GM23248 (cell line): ENCODE measurements around the gene HSF5.

ENCODE experiments used
- EZH2 ChIP-seq: fragments of 200-600 bp; sonication (generic); IDR thresholded peaks from 2 replicates; pipeline ENCODE4 v1.6.1; 2018; ENCODE audit warnings: antibody characterized with exemption, mild to moderate bottlenecking; ENCODE audit not compliant: insufficient read depth, poor library complexity, severe bottlenecking
- EZH2phosphoT487 ChIP-seq: fragments of 200-600 bp; sonication (generic); IDR thresholded peaks from 2 replicates; pipeline ENCODE4 v1.6.1; 2018; ENCODE audit warnings: antibody characterized with exemption, moderate library complexity, mild to moderate bottlenecking, low read depth; ENCODE audit not compliant: insufficient read depth

- TF ChIP-seq EZH2 (no peak), EZH2phosphoT487 (no peak)
Observed at GRCh38 chr17:58447039-58447975, 40.9 kb downstream of the HSF5 start.
